ENCODE data around the gene TENT4B. TPM values are rescaled to one million over a fixed set of nuclear protein-coding genes. Genes with fewer than 3 reads are reported as not detected.

TENT4B gene
- total RNA-seq, 1 donor from 2014 or later: 9.6 TPM

- Mint-ChIP-seq H3K36me3 (ENCODE audit: unreplicated experiment) (no peaks in the 10 kb centered on the region), H3K9me3 (ENCODE audit: unreplicated experiment) (peaks cover 3% of the 10 kb centered on the region), H3K4me1 (ENCODE audit: unreplicated experiment) (peaks cover 24% of the 10 kb centered on the region), H3K27me3 (ENCODE audit: unreplicated experiment) (no peaks in the 10 kb centered on the region), H3K4me3 (ENCODE audit: unreplicated experiment) (no peak overlapping the region), H3K27ac (ENCODE audit: unreplicated experiment) (no peak overlapping the region)
- no peak for TF ChIP-seq CTCF (IDR thresholded peaks at IDR 0.05)
- DNase-seq (ENCODE audit: extremely low spot score, unreplicated experiment): no peak
Observed at GRCh38 chr16:50268352-50268751, 115.2 kb downstream of the TENT4B start.

- H3K4me1 Mint-ChIP-seq (ENCODE audit: unreplicated experiment): peaks cover 24% of the 10 kb centered on the region
- TF ChIP-seq CTCF (IDR thresholded peaks at IDR 0.05): no peak
- no peaks in the 10 kb centered on the region for H3K36me3 Mint-ChIP-seq (ENCODE audit: unreplicated experiment)
- no peaks in the 10 kb centered on the region for H3K27me3 Mint-ChIP-seq (ENCODE audit: unreplicated experiment)
- DNase-seq (ENCODE audit: extremely low spot score, unreplicated experiment): no peak
- H3K9me3 Mint-ChIP-seq (ENCODE audit: unreplicated experiment): peaks cover 3% of the 10 kb centered on the region
- no peak overlapping the region for H3K27ac Mint-ChIP-seq (ENCODE audit: unreplicated experiment)
- H3K4me3 Mint-ChIP-seq (ENCODE audit: unreplicated experiment): no peak overlapping the region
Observed at GRCh38 chr16:50269061-50269705, 116.1 kb downstream of the TENT4B start.

GRCh38 chr16:50269769-50270509 is 116.8 kb downstream of the TENT4B start:
- H3K27me3 Mint-ChIP-seq (ENCODE audit: unreplicated experiment): no peaks in the 10 kb centered on the region
- no peak overlapping the region for H3K4me3 Mint-ChIP-seq (ENCODE audit: unreplicated experiment)
- H3K9me3 Mint-ChIP-seq (ENCODE audit: unreplicated experiment): no peaks in the 10 kb centered on the region
- peaks cover 22% of the 10 kb centered on the region for H3K4me1 Mint-ChIP-seq (ENCODE audit: unreplicated experiment)
- no peak for TF ChIP-seq CTCF (IDR thresholded peaks at IDR 0.05)
- no peak overlapping the region for H3K27ac Mint-ChIP-seq (ENCODE audit: unreplicated experiment)
- no peak for DNase-seq (ENCODE audit: extremely low spot score, unreplicated experiment)
- H3K36me3 Mint-ChIP-seq (ENCODE audit: unreplicated experiment): no peaks in the 10 kb centered on the region

GRCh38 chr16:50270510-50271147 is 117.5 kb downstream of the TENT4B start:
- no peak for DNase-seq (ENCODE audit: extremely low spot score, unreplicated experiment)
- Mint-ChIP-seq H3K9me3 (ENCODE audit: unreplicated experiment) (no peaks in the 10 kb centered on the region), H3K36me3 (ENCODE audit: unreplicated experiment) (no peaks in the 10 kb centered on the region), H3K4me3 (ENCODE audit: unreplicated experiment) (no peak overlapping the region), H3K27me3 (ENCODE audit: unreplicated experiment) (no peaks in the 10 kb centered on the region), H3K4me1 (ENCODE audit: unreplicated experiment) (peaks cover 19% of the 10 kb centered on the region), H3K27ac (ENCODE audit: unreplicated experiment) (no peak overlapping the region)
- TF ChIP-seq CTCF (IDR thresholded peaks at IDR 0.05): no peak
